Tibial nerve (tissue), 4 donors: Measurements from ENCODE around the gene KAT6B. TPM values are rescaled to one million over a fixed set of nuclear protein-coding genes. Genes with fewer than 3 reads are reported as not detected.
"Not testable (repeated sequence)": the region's sequence is repeated elsewhere in the genome, so short reads cannot be mapped to it uniquely, and the experiment has no call there.

Source experiments
- DNase-seq, 2 donors: peaks; one replicate each; pipeline ENCODE4 v3.0.0-alpha.2; 2019; ENCODE audit warnings: low spot score in 2 of 2
- H3K27ac ChIP-seq, 4 donors: fragments of 200-600 bp; sonication (generic) in 3 of 4; one replicate each; pipeline ENCODE4 v1.5.1; 2017 to 2019; ENCODE audit warnings: mild to moderate bottlenecking in 1 of 4
- H3K27me3 ChIP-seq, 2 donors: fragments of 200-600 bp; sonication (generic) in 1 of 2; one replicate each; pipeline versions ENCODE4 v1.5.1 to v1.6.0; 2017 to 2019
- H3K36me3 ChIP-seq, 3 donors: fragments of 200-600 bp; sonication (generic); one replicate each; pipeline ENCODE4 v1.5.1; 2018 to 2019
- H3K4me1 ChIP-seq, 4 donors: fragments of 200-600 bp; sonication (generic) in 3 of 4; one replicate each; pipeline ENCODE4 v1.5.1; 2017 to 2019
- H3K4me3 ChIP-seq, 4 donors: fragments of 200-600 bp; sonication (generic) in 3 of 4; one replicate each; pipeline ENCODE4 v1.5.1; 2017 to 2019; ENCODE audit warnings: mild to moderate bottlenecking in 1 of 4, moderate library complexity in 1 of 4
- H3K9me3 ChIP-seq, 4 donors: fragments of 200-600 bp; sonication (generic) in 3 of 4; one replicate each; pipeline ENCODE4 v1.5.1; 2017 to 2019
- CTCF ChIP-seq, 5 experiments: fragments of 200-600 bp in 3 of 5; fragments of 450-650 bp in 2 of 5; sonication (generic) in 3 of 5; IDR thresholded peaks; one replicate each; pipeline ENCODE4 v1.5.1; 2016 to 2019; ENCODE audit warnings: antibody characterized with exemption in 5 of 5, mild to moderate bottlenecking in 3 of 5, moderate library complexity in 2 of 5
- EP300 ChIP-seq, 2 donors: sonication (generic); formaldehyde crosslinking; IDR thresholded peaks; one replicate each; pipeline ENCODE4 v1.6.1; 2017; ENCODE audit warnings: antibody characterized with exemption in 2 of 2, mild to moderate bottlenecking in 1 of 2
- POLR2A ChIP-seq, 2 donors: fragments of 450-650 bp; IDR thresholded peaks; one replicate each; pipeline ENCODE4 v1.6.1; 2017; ENCODE audit warnings: antibody characterized with exemption in 2 of 2, mild to moderate bottlenecking in 2 of 2, moderate library complexity in 2 of 2
- WGBS, 2 donors: methylation state at CpG; one replicate each; pipeline ENCODE4 v1.1.5; 2018; 5-methylcytosine and 5-hydroxymethylcytosine counted together
- total RNA-seq, 4 donors: library from RNA; depleted of rRNA; stranded (reverse); fragments of >200 nt; gene quantifications; one replicate each; pipeline ENCODE4 v1.1.0, GENCODE V29; 2016

Gene KAT6B
- total RNA-seq, 4 donors from 2014 or later: 42.3 to 59.7 (median 45.6) TPM

DNA sequence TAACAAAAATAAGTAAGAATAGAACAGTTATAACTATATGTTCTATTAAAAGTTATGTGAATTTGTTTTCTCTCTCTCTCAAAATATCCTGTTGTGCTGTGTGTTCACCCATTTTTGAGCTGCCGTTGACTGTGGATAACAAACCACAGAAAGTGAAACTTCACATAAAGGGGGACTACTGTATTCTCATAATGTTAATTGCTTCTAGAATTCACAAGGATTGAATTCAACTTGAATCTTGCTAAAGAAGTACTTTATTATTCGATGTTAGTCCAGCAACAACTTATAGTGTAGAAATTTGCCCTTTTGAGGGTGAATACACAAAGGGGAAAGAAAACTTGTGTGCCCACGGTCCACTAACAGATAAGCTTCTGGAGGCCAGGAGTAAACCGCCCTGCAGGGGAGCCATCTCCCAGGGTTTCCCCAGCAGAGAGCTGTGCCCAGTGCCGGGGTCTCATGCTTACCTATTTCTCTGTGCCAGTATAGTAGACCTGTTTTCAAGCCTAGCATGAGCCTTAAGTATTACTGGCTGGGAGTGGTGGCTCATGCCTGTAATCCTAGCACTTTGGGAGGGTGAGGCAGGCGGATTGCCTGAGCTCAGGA, 87.1 kb downstream of the KAT6B start:
- Histone ChIP-seq H3K4me1 (peaks cover 0 to 37% (median 8%) of the 10 kb centered on the region in 4 donors), H3K36me3 (no peaks in the 10 kb centered on the region), H3K9me3 (no peaks in the 10 kb centered on the region), H3K4me3 (peak overlapping the region in 2 of 4 donors; percentile 23 to 24), H3K27me3 (no peaks in the 10 kb centered on the region), H3K27ac (peak overlapping the region in 2 of 4 donors; percentile 74 to 82)
- TF ChIP-seq CTCF (IDR thresholded peaks at IDR 0.05) (no peak), EP300 (IDR thresholded peaks at IDR 0.05) (no peak), POLR2A (IDR thresholded peaks at IDR 0.05) (no peak)
- DNase-seq: no peak
- 42 to 49% methylated on average over 6 of the region's 6 CpGs for WGBS, 2 donors

GRCh38 chr10:74916283-74916682, 89.9 kb downstream of the KAT6B start:
- no peak for TF ChIP-seq POLR2A (IDR thresholded peaks at IDR 0.05)
- no peak for TF ChIP-seq EP300 (IDR thresholded peaks at IDR 0.05)
- no peak for TF ChIP-seq CTCF (IDR thresholded peaks at IDR 0.05)
- Histone ChIP-seq H3K36me3 (peaks cover 0 to 6% (median 0%) of the 10 kb centered on the region in 3 donors), H3K4me3 (no peak overlapping the region), H3K9me3 (peaks cover 0 to 14% (median 5%) of the 10 kb centered on the region in 4 donors), H3K27ac (no peak overlapping the region), H3K4me1 (peaks cover 0 to 39% (median 8%) of the 10 kb centered on the region in 4 donors), H3K27me3 (no peaks in the 10 kb centered on the region)
- 94 to 97% methylated on average over 1 of the region's 1 CpG for WGBS, 2 donors
- DNase-seq: no peak

DNA sequence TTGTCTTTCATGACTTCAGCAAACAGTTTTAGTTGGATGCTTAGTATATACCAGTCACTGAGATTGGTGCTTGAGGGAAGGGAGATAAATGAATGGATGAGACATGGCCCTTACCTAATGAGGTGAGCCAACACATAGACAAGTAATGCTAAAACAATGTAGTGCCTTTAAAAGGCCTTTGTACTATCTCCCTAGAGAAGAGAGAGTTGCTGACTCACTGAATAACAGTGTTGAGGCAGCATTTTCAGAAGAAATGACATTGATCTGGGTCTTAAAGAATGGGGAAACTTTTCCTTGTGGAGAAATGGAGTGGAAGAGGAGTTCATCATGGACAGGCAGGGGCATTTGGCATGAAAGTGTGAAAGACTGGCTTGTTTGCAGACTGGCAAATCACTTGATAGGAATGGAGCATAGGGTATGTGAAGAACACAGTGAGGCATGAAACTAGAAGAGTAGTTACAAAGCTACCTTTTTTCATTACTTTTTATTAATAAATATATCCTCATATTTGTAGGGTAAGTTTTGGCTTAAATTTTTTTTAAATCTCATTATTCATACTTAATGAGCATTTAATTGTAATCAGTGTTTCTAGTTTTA, 91.2 kb downstream of the KAT6B start:
- peaks cover 0 to 51% (median 7%) of the 10 kb centered on the region in 4 donors for H3K4me1 ChIP-seq
- H3K36me3 ChIP-seq: peaks cover 0 to 6% (median 0%) of the 10 kb centered on the region in 3 donors
- no peak for DNase-seq
- H3K27ac ChIP-seq: no peak overlapping the region
- no peak for TF ChIP-seq POLR2A (IDR thresholded peaks at IDR 0.05)
- no peak for TF ChIP-seq CTCF (IDR thresholded peaks at IDR 0.05)
- TF ChIP-seq EP300 (IDR thresholded peaks at IDR 0.05): no peak
- H3K4me3 ChIP-seq: no peak overlapping the region
- peaks cover 0 to 14% (median 5%) of the 10 kb centered on the region in 4 donors for H3K9me3 ChIP-seq
- no peaks in the 10 kb centered on the region for H3K27me3 ChIP-seq

GRCh38 chr10:74919671-74920070, 93.3 kb downstream of the KAT6B start:
- Histone ChIP-seq H3K27me3 (no peaks in the 10 kb centered on the region), H3K4me3 (no peak overlapping the region), H3K27ac (no peak overlapping the region), H3K4me1 (peaks cover 0 to 54% (median 19%) of the 10 kb centered on the region in 4 donors), H3K36me3 (peaks cover 0 to 6% (median 0%) of the 10 kb centered on the region in 3 donors), H3K9me3 (peaks cover 0 to 14% (median 5%) of the 10 kb centered on the region in 4 donors)
- no peak for TF ChIP-seq POLR2A (IDR thresholded peaks at IDR 0.05)
- TF ChIP-seq CTCF (IDR thresholded peaks at IDR 0.05): no peak
- no peak for TF ChIP-seq EP300 (IDR thresholded peaks at IDR 0.05)
- DNase-seq: no peak

- not testable (repeated sequence) for H3K27ac ChIP-seq, H3K36me3 ChIP-seq, H3K27me3 ChIP-seq, H3K4me3 ChIP-seq, DNase-seq
- 93 to 94% methylated on average over 5 of the region's 5 CpGs for WGBS, 2 donors
- Histone ChIP-seq H3K4me1 (peaks cover 0 to 58% (median 25%) of the 10 kb centered on the region in 4 donors), H3K9me3 (peaks cover 0 to 14% (median 5%) of the 10 kb centered on the region in 4 donors)
Measured at GRCh38 chr10:74921070-74921469, 94.7 kb downstream of the KAT6B start.
